Keratinocyte (primary cell): Measurements from ENCODE around the gene OTOL1.

Experiments used
- EZH2 ChIP-seq: IDR thresholded peaks from one replicate; pipeline ENCODE4 v1.6.1; 2012; ENCODE audit warnings: inconsistent platforms, mild to moderate bottlenecking, low read length, moderate library complexity
- TF ChIP-seq, protein P1 (sequence below), 3 experiments: IDR thresholded peaks in 1 of 3; conservative IDR thresholded peaks in 1 of 3; optimal IDR thresholded peaks in 1 of 3; 2 replicates in 2 of 3; 3 replicates in 1 of 3; pipeline versions ENCODE3 to v1.5.1; 2011; ENCODE audit warnings: low read length in 3 of 3, mild to moderate bottlenecking in 3 of 3, moderate library complexity in 2 of 3, control low read depth in 1 of 3, inconsistent platforms in 1 of 3; ENCODE audit not compliant: insufficient read depth in 2 of 3; ENCODE audit errors: extremely low read depth in 1 of 3

GRCh38 chr3:161549261-161549660 lies 52.7 kb downstream of the OTOL1 start:
- TF ChIP-seq, protein P1, sequence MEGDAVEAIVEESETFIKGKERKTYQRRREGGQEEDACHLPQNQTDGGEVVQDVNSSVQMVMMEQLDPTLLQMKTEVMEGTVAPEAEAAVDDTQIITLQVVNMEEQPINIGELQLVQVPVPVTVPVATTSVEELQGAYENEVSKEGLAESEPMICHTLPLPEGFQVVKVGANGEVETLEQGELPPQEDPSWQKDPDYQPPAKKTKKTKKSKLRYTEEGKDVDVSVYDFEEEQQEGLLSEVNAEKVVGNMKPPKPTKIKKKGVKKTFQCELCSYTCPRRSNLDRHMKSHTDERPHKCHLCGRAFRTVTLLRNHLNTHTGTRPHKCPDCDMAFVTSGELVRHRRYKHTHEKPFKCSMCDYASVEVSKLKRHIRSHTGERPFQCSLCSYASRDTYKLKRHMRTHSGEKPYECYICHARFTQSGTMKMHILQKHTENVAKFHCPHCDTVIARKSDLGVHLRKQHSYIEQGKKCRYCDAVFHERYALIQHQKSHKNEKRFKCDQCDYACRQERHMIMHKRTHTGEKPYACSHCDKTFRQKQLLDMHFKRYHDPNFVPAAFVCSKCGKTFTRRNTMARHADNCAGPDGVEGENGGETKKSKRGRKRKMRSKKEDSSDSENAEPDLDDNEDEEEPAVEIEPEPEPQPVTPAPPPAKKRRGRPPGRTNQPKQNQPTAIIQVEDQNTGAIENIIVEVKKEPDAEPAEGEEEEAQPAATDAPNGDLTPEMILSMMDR (optimal IDR thresholded peaks at IDR 0.05 in 1 of 3, IDR thresholded peaks at IDR 0.05 in 1 of 3, conservative IDR thresholded peaks at IDR 0.05 in 1 of 3; ENCODE audit: extremely low read depth in 1 of 3, insufficient read depth in 2 of 3, low read length in 3 of 3): no peak
- TF ChIP-seq EZH2: no peak
